Epithelial cell of proximal tubule (primary cell): ENCODE data around the gene XRRA1. TPM values are rescaled to one million over a fixed set of nuclear protein-coding genes. Genes with fewer than 3 reads are reported as not detected.

Experiments used
- DNase-seq: peaks from one replicate; pipeline ENCODE4 v3.0.0-alpha.2; 2011; ENCODE audit warnings: low read depth
- H3K4me3 ChIP-seq: 2 replicates; pipeline ENCODE4 v1.5.1; 2011; ENCODE audit warnings: low read depth, mild to moderate bottlenecking, low read length
- CTCF ChIP-seq: conservative IDR thresholded peaks from 2 replicates; pipeline ENCODE4 v1.5.1; 2012; ENCODE audit warnings: low read depth, mild to moderate bottlenecking, low read length
- total RNA-seq: library from RNA; depleted of rRNA; stranded (reverse); fragments of >200 nt; gene quantifications from 2 replicates; pipeline ENCODE4 v1.2.3, GENCODE V29; 2015

The XRRA1 gene
- total RNA-seq, 1 donor from 2014 or later: 5.1 TPM

- no peak for DNase-seq
- H3K4me3 ChIP-seq: no peak overlapping the region
- TF ChIP-seq CTCF: no peak
Observed at GRCh38 chr11:74847895-74848294, 101.0 kb downstream of the XRRA1 start.

- no peak for DNase-seq
- H3K4me3 ChIP-seq: no peak overlapping the region
- TF ChIP-seq CTCF: no peak
Observed at GRCh38 chr11:74847395-74847794, 101.5 kb downstream of the XRRA1 start.

GRCh38 chr11:74846770-74847169 lies 102.1 kb downstream of the XRRA1 start:
- DNase-seq: no peak
- TF ChIP-seq CTCF: no peak
- H3K4me3 ChIP-seq: no peak overlapping the region

- no peak overlapping the region for H3K4me3 ChIP-seq
- TF ChIP-seq CTCF: no peak
- DNase-seq: no peak
Observed at GRCh38 chr11:74845978-74846517, 102.8 kb downstream of the XRRA1 start.

- no peak for DNase-seq
- no peak for TF ChIP-seq CTCF
Observed at GRCh38 chr11:74844865-74845264, 104.0 kb downstream of the XRRA1 start.

GRCh38 chr11:74844072-74844471 lies 104.8 kb downstream of the XRRA1 start:
- H3K4me3 ChIP-seq: no peak overlapping the region
- no peak for TF ChIP-seq CTCF
- no peak for DNase-seq

More at GRCh38 chr11:74844865-74845264, 104.0 kb downstream of the XRRA1 start:
- H3K4me3 ChIP-seq: no peak overlapping the region

- DNase-seq: no peak
- TF ChIP-seq CTCF: no peak
- no peak overlapping the region for H3K4me3 ChIP-seq
Observed at GRCh38 chr11:74842967-74843366, 105.9 kb downstream of the XRRA1 start.
